Epidermal melanocyte (primary cell): ENCODE results near the gene CCR3.

Source experiments
- DNase-seq: peaks from one replicate; pipeline ENCODE4 v3.0.0; 2011; ENCODE audit warnings: low spot score; ENCODE audit not compliant: insufficient read length

The CCR3 gene

GRCh38 chr3:46272028-46272451 lies 29.8 kb downstream of the CCR3 start:
- DNase-seq = no peak

- no peak for DNase-seq
Measured at GRCh38 chr3:46276497-46277099, 34.3 kb downstream of the CCR3 start.

GRCh38 chr3:46277476-46277875 lies 35.2 kb downstream of the CCR3 start:
- DNase-seq = no peak

- DNase-seq = no peak
Measured at GRCh38 chr3:46278816-46279672, 36.8 kb downstream of the CCR3 start.

GRCh38 chr3:46280105-46280797 lies 38.0 kb downstream of the CCR3 start:
- DNase-seq = no peak

- DNase-seq = no peak
Measured at GRCh38 chr3:46281551-46281950, 39.3 kb downstream of the CCR3 start.

GRCh38 chr3:46282041-46282440 lies 39.8 kb downstream of the CCR3 start:
- no peak for DNase-seq

GRCh38 chr3:46282696-46283095 lies 40.4 kb downstream of the CCR3 start:
- DNase-seq = no peak

- DNase-seq = no peak
Measured at GRCh38 chr3:46283881-46284450, 41.7 kb downstream of the CCR3 start.

GRCh38 chr3:46284981-46285683 lies 42.9 kb downstream of the CCR3 start:
- DNase-seq = no peak

GRCh38 chr3:46285931-46286619 lies 43.8 kb downstream of the CCR3 start:
- DNase-seq = no peak

- no peak for DNase-seq
Measured at GRCh38 chr3:46286947-46287565, 44.8 kb downstream of the CCR3 start.

- DNase-seq = no peak
Measured at GRCh38 chr3:46289551-46289950, 47.3 kb downstream of the CCR3 start.

GRCh38 chr3:46289966-46290365 lies 47.7 kb downstream of the CCR3 start:
- no peak for DNase-seq

- DNase-seq = no peak
Measured at GRCh38 chr3:46291046-46291445, 48.8 kb downstream of the CCR3 start.

GRCh38 chr3:46293035-46293724 lies 50.9 kb downstream of the CCR3 start:
- no peak for DNase-seq

- no peak for DNase-seq
Measured at GRCh38 chr3:46293991-46294833, 52.0 kb downstream of the CCR3 start.

GRCh38 chr3:46296826-46297225 lies 54.6 kb downstream of the CCR3 start:
- DNase-seq = no peak
